Measurements from ENCODE around the gene CAST.
A peak's percentile ranks its signal among the peaks of the same experiment; 100 is the strongest.

The CAST gene

GRCh38 chr5:96708600-96708999 is 46.4 kb downstream of the CAST start:
- no peak for DNase-seq (ENCODE audit: low spot score)
- TF ChIP-seq CTCF (conservative IDR thresholded peaks at IDR 0.05; ENCODE audit: low read depth): no peak
- POLR2A ChIA-PET (ENCODE audit: low non-redundant PET): interaction anchor here (0.7 kb wide), 1 partner anchor 47 kb away, joined by 5 read pairs; the partner anchor contains the start of gene CAST
- CTCF ChIA-PET: interaction anchor here (0.7 kb wide), 1 partner anchor 104 kb away, joined by 3 read pairs; no protein-coding TSS in a partner anchor
- peak overlapping the region; percentile 68 for H3K27ac ChIP-seq

GRCh38 chr5:96709152-96709821 is 47.1 kb downstream of the CAST start:
- CTCF ChIA-PET: interaction anchor here (0.7 kb wide), 1 partner anchor 104 kb away, joined by 3 read pairs; no protein-coding TSS in a partner anchor
- no peak for TF ChIP-seq CTCF (conservative IDR thresholded peaks at IDR 0.05; ENCODE audit: low read depth)
- DNase-seq (ENCODE audit: low spot score): peak; percentile 70
- no peak overlapping the region for H3K27ac ChIP-seq
- POLR2A ChIA-PET (ENCODE audit: low non-redundant PET): interaction anchor here (0.7 kb wide), 1 partner anchor 47 kb away, joined by 5 read pairs; the partner anchor contains the start of gene CAST

GRCh38 chr5:96712100-96712746 is 50.0 kb downstream of the CAST start:
- TF ChIP-seq CTCF (conservative IDR thresholded peaks at IDR 0.05; ENCODE audit: low read depth): no peak

GRCh38 chr5:96714450-96714849 is 52.3 kb downstream of the CAST start:
- TF ChIP-seq CTCF (conservative IDR thresholded peaks at IDR 0.05; ENCODE audit: low read depth): no peak
- H3K27ac ChIP-seq: no peak overlapping the region
- CTCF ChIA-PET: interaction anchor here (0.6 to 1.8 kb wide), 7 partner anchors 12 to 100 kb away, joined by 3 to 5 read pairs (median 3); no protein-coding TSS in a partner anchor
- no peak for DNase-seq (ENCODE audit: low spot score)
- POLR2A ChIA-PET (ENCODE audit: low non-redundant PET): no interaction called here

More at GRCh38 chr5:96712100-96712746, 50.0 kb downstream of the CAST start:
- ChIA-PET CTCF (no interaction called here), POLR2A (ENCODE audit: low non-redundant PET) (no interaction called here)
- no peak for DNase-seq (ENCODE audit: low spot score)
- H3K27ac ChIP-seq: no peak overlapping the region

GRCh38 chr5:96714951-96715451 is 52.8 kb downstream of the CAST start:
- POLR2A ChIA-PET (ENCODE audit: low non-redundant PET): interaction anchor here (1.2 kb wide), 1 partner anchor 12 kb away, joined by 3 read pairs; no protein-coding TSS in a partner anchor

More at GRCh38 chr5:96714951-96715451, 52.8 kb downstream of the CAST start:
- CTCF ChIA-PET: interaction anchor here (0.6 to 1.8 kb wide), 7 partner anchors 12 to 171 kb away, joined by 3 to 5 read pairs (median 3); no protein-coding TSS in a partner anchor
- H3K27ac ChIP-seq: no peak overlapping the region
- no peak for DNase-seq (ENCODE audit: low spot score)
- TF ChIP-seq CTCF (conservative IDR thresholded peaks at IDR 0.05; ENCODE audit: low read depth): no peak

Data from RWPE1 (cell line).